Activated T-cell treated with anti-CD3 and anti-CD28 coated beads, Interleukin-2, amount 50 U/mL, for 4 hours (primary cell): ENCODE results near the gene WFDC12. TPM values are rescaled to one million over a fixed set of nuclear protein-coding genes. Genes with fewer than 3 reads are reported as not detected.

Source experiments
- ATAC-seq, 2 donors: fragments of 200-7000 bp; cut with Tn5 transposase; one replicate each; pipeline ENCODE4 v1.10.0; 2021
- DNase-seq: peaks from one replicate; pipeline ENCODE4 v3.0.0-alpha.2; 2020
- H3K27me3 Mint-ChIP-seq: one replicate; pipeline ENCODE4 v1.8.0; 2021; ENCODE audit warnings: low read depth, mixed read lengths
- H3K36me3 Mint-ChIP-seq: one replicate; pipeline ENCODE4 v1.8.0; 2022; ENCODE audit warnings: mixed read lengths; ENCODE audit not compliant: insufficient read depth
- H3K4me1 Mint-ChIP-seq: one replicate; pipeline ENCODE4 v1.8.0; 2021; ENCODE audit warnings: low read depth, mixed read lengths
- H3K4me3 Mint-ChIP-seq: one replicate; pipeline ENCODE4 v1.8.0; 2021; ENCODE audit warnings: mild to moderate bottlenecking, moderate library complexity, mixed read lengths
- H3K9me3 Mint-ChIP-seq: one replicate; pipeline ENCODE4 v1.8.0; 2021; ENCODE audit warnings: mixed read lengths
- total RNA-seq, 3 donors: library from RNA; stranded (reverse); gene quantifications; one replicate each; pipeline ENCODE4 v1.2.1, GENCODE V29; 2021

The WFDC12 gene
- total RNA-seq, 3 donors from 2014 or later, result not detected

DNA sequence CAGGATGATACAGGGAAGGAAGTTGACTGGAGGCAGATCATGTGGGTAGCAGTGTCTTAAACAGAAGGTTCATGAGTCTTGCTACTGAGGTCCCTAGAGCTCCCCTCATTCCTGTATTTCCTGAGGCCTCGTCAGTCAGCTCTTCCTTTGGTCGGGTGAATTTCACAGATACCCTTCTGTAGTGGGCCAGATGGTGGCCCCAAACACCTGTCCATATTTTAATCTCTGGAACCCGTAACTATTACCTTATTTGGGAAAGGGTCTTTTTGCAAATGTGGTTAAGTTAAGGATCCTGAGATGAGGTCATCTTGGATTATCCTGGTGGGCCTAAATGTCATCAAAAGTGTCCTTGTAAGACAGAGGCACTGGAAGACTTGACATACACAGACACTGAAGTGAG, 32.9 kb downstream of the WFDC12 start:
- H3K4me1 Mint-ChIP-seq, result peaks cover 4% of the 10 kb centered on the region
- no peaks in the 10 kb centered on the region for H3K9me3 Mint-ChIP-seq
- H3K27me3 Mint-ChIP-seq, result no peaks in the 10 kb centered on the region
- no peak overlapping the region for H3K4me3 Mint-ChIP-seq
- ATAC-seq, result no peak
- peaks cover 16% of the 10 kb centered on the region for H3K36me3 Mint-ChIP-seq
- no peak for DNase-seq

DNA sequence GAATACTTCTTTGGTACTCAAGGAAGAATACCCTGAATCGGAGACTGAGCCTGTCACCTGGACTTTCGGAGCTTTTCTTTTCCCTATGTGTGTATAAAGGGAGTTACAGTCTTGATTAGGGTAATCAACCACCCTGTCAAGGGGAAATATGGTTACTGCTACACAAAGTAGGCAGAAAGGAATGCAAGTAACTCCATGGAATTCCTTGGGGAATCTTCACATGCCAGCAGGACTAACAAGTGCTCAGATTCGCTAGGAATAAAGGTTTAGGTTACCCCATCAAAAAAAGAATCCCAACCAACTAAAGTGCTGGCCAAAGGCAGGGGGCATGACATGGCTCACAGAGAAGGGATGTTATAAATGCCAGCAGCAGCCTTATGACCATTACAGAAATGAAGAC, 33.8 kb downstream of the WFDC12 start:
- no peaks in the 10 kb centered on the region for H3K9me3 Mint-ChIP-seq
- peaks cover 25% of the 10 kb centered on the region for H3K36me3 Mint-ChIP-seq
- peaks cover 3% of the 10 kb centered on the region for H3K4me1 Mint-ChIP-seq
- no peak overlapping the region for H3K4me3 Mint-ChIP-seq
- DNase-seq (no peak), ATAC-seq (no peak)
- H3K27me3 Mint-ChIP-seq, result no peaks in the 10 kb centered on the region

DNA sequence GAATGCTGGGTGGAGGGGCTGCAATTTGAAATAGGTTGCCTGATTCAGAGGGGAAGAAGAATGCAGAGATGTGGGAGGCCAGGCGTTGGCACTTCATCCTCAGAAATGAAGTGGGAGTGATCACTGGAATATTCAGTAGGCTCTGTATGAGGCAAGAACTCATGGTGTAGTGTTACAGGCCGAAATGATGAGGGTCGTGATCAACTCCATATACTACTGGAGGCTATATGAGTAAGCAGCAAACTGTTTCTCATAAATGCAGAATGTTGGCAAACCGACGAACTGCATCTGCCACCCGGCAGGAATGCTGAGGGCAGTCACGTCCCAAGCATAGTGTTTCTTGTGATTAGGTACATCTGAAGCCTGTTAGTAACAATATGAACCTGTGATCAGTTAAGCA, 36.0 kb downstream of the WFDC12 start:
- no peaks in the 10 kb centered on the region for H3K27me3 Mint-ChIP-seq
- peaks cover 31% of the 10 kb centered on the region for H3K36me3 Mint-ChIP-seq
- H3K9me3 Mint-ChIP-seq, result no peaks in the 10 kb centered on the region
- no peak for ATAC-seq
- H3K4me3 Mint-ChIP-seq, result no peak overlapping the region
- no peak for DNase-seq
- H3K4me1 Mint-ChIP-seq, result peaks cover 3% of the 10 kb centered on the region

DNA sequence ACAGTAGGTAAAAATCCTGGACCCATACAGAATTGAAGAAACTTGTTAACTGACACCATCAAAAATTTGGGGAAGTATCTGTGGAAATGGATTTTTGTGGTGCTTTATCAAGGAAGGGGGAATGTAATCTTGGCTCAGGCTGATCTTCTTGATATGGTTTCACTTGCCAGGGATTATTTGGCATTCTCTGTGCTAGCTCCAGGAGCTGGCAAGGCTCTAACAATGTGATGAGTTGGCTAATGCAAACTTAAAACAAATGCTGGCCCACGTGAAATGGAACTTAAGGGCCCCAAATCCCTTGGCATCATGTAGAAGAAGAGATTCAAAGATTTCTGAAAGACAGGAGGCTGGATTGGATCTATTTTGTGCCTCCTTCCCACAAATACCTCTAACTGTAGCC, 36.5 kb downstream of the WFDC12 start:
- DNase-seq, result no peak
- Mint-ChIP-seq H3K4me3 (no peak overlapping the region), H3K9me3 (peaks cover 2% of the 10 kb centered on the region), H3K4me1 (peaks cover 3% of the 10 kb centered on the region), H3K36me3 (peaks cover 35% of the 10 kb centered on the region), H3K27me3 (no peaks in the 10 kb centered on the region)
- ATAC-seq, result no peak

DNA sequence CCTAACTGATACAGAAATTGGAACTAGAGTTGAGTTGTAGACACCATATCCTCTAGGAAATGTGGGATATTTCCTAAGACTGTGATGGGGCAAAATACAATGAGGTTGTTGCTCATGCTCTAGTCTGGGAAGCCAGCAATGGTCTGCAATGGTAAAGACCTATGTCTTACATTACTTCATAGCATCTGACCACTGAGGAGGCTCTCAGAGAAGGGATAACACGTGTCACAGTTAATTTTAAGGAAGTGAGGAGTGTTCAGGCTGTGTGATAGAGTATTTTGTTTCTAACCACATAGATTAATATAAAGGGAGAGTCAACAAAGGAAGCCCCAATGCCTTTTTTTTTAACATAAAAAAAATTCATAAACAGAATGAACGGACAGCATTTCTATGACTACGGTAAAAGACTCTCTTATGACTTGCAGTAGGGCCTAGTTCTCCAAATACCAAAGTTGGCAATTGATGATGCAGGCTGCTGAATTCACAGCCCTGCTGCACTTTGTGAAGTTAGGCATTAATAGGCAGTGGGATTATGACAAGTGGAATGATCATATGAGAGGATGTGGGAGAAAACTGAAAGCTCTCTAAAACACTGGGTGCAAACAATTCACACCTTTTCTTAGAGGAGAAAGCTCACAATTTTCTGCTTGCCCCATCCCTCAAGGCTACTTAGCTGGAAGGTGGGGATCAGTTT, 37.0 kb downstream of the WFDC12 start:
- H3K27me3 Mint-ChIP-seq, result no peaks in the 10 kb centered on the region
- ATAC-seq, result no peak
- peaks cover 41% of the 10 kb centered on the region for H3K36me3 Mint-ChIP-seq
- peaks cover 3% of the 10 kb centered on the region for H3K4me1 Mint-ChIP-seq
- H3K9me3 Mint-ChIP-seq, result peaks cover 8% of the 10 kb centered on the region
- no peak overlapping the region for H3K4me3 Mint-ChIP-seq
- no peak for DNase-seq

DNA sequence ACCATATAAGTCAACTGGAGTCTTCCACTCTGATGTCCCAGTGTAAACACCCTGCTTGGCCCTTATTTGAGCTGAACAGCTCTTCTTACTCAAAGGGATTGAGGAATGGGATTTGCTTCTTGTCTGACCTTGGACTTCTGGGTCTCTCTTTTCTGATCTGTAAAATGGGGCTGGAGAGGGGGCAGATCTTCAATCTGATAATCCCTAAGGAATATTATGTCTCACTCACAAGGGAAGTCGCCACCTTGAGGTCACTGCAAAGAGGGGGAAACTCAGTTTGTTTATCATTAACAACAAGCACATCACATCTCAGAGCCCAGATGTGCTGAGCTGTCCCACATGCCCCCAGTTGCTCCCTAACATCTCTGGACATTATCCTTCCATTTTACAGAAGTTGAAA, 38.4 kb downstream of the WFDC12 start:
- Mint-ChIP-seq H3K9me3 (peaks cover 14% of the 10 kb centered on the region), H3K4me1 (peaks cover 3% of the 10 kb centered on the region), H3K27me3 (no peaks in the 10 kb centered on the region), H3K4me3 (no peak overlapping the region), H3K36me3 (peaks cover 51% of the 10 kb centered on the region)
- ATAC-seq (no peak), DNase-seq (no peak)

DNA sequence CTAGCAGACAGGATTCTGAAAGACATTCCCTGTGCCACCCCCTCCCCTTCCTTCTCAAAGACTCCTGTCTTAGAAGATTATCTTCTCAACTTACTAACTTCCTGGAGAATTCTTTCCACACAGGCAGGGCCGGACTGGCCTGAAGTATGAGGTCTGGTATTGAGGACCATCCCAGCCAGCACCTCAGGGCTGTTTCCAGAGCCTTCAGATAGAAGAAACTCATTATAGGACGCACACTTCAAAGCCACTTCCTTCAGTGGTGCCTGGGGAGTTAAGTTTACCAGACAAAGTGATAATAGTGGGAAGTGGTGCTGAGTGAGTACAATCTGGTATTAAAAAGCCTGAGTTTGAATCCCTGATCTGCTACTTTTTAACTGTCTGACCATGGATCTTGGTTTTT, 39.0 kb downstream of the WFDC12 start:
- no peak for ATAC-seq
- H3K4me3 Mint-ChIP-seq, result no peak overlapping the region
- no peaks in the 10 kb centered on the region for H3K27me3 Mint-ChIP-seq
- H3K36me3 Mint-ChIP-seq, result peaks cover 55% of the 10 kb centered on the region
- peaks cover 3% of the 10 kb centered on the region for H3K4me1 Mint-ChIP-seq
- no peak for DNase-seq
- peaks cover 14% of the 10 kb centered on the region for H3K9me3 Mint-ChIP-seq

DNA sequence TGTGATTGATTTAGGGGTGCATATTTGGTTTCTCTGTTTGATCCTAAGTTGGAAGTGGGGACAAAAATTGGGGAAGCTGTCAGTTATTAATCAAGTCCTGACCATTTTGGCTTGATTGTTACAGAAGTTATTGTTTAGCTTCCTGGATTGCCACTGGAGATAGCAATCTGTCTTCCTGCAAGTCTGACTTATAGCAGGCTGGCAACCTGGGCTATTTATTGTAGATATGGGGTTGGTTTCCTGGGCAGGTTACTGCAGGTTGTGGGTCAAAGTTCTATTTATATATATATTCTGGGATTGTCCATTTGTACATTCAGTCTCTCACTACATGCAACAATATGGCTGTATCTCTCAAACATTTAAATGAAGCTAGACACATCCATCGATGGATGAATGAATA, 41.1 kb downstream of the WFDC12 start:
- no peak overlapping the region for H3K4me3 Mint-ChIP-seq
- DNase-seq, result no peak
- H3K27me3 Mint-ChIP-seq, result no peaks in the 10 kb centered on the region
- peaks cover 3% of the 10 kb centered on the region for H3K4me1 Mint-ChIP-seq
- ATAC-seq, result no peak
- peaks cover 71% of the 10 kb centered on the region for H3K36me3 Mint-ChIP-seq
- peaks cover 14% of the 10 kb centered on the region for H3K9me3 Mint-ChIP-seq

DNA sequence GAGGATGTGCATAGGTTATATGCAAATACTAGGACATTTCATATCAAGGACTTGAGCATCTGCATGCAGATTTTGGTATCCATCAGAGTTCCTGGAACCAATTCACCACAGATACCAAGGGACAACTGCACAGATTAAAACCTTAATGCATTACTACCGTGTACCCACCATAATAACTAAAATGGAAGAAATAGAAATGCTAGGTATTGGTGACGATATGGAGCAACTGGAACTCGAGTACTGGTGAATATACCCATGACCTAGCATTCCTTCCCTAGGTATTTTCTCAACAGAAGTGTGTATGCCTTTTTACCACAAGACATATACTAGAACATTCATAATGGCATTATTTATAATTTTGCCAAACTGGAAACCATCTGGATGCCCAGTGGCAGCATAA, 41.8 kb downstream of the WFDC12 start:
- no peaks in the 10 kb centered on the region for H3K27me3 Mint-ChIP-seq
- H3K9me3 Mint-ChIP-seq, result peaks cover 14% of the 10 kb centered on the region
- H3K4me1 Mint-ChIP-seq, result peaks cover 2% of the 10 kb centered on the region
- no peak for DNase-seq
- H3K4me3 Mint-ChIP-seq, result no peak overlapping the region
- no peak for ATAC-seq
- peaks cover 72% of the 10 kb centered on the region for H3K36me3 Mint-ChIP-seq

DNA sequence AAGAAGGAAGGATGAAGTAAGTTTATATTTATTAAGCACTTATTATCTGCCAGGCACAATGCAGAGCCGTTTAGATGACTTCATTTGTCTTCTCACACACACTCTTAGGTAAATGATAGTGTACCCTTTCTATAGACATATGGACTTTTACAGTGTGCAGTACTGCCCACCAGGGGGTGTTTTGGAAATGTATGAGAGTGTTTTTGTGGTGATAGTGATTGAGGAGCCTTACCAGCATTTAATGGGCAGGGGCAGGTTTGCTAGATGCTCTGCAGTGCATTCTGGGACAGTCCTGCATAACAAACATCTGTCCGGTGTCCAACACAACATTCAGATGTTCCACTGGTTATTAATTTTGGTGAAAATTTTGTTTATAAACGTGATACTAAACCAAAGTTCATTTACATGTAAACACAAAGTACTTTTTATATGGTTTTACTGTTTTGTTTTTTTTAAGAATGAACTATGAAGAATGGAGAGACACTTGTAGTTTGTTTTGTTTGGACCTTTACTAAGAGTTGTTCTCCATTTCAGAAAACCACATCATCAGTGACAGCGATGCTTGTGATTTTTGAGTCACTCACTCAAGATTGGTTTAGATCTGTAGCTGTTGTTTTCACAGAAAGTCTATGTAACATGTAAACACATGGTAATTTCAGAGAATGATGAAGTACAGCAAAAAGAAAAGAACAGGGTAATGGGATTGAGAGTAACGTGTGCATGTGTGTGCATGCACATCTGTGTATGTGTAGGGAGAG, 43.2 kb downstream of the WFDC12 start:
- DNase-seq, result no peak
- H3K9me3 Mint-ChIP-seq, result peaks cover 14% of the 10 kb centered on the region
- peaks cover 72% of the 10 kb centered on the region for H3K36me3 Mint-ChIP-seq
- peaks cover 2% of the 10 kb centered on the region for H3K4me1 Mint-ChIP-seq
- no peaks in the 10 kb centered on the region for H3K27me3 Mint-ChIP-seq
- H3K4me3 Mint-ChIP-seq, result no peak overlapping the region
- ATAC-seq, result no peak

DNA sequence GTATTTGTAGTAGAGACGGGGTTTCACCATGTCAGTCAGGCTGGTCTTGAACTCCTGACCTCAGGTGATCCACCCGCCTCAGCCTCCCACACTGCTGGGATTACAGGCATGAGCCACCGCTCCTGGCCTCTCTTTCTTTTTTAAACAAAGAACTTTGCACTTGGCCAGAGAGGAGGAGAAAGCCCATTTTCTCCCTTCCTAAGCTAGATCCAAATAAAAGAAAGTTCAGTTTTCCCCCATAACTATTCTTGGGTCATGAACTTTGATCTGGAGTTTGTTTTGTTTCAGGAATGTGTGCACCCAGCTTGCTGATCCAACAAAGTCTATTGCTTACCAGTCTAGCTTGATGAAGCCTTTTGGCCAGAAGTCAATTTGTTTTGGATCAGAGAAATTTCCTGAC, 46.7 kb downstream of the WFDC12 start:
- H3K27me3 Mint-ChIP-seq, result no peaks in the 10 kb centered on the region

More for the DNA sequence above, 46.7 kb downstream of the WFDC12 start:
- no peak for DNase-seq
- Mint-ChIP-seq H3K36me3 (peaks cover 60% of the 10 kb centered on the region), H3K9me3 (peaks cover 9% of the 10 kb centered on the region), H3K4me1 (peaks cover 6% of the 10 kb centered on the region), H3K4me3 (no peak overlapping the region)
- no peak for ATAC-seq

Other genes starting within 250 kb of the WFDC12 start
- gene YWHAB, start 238.8 kb downstream of the WFDC12 start, total RNA-seq, result 100 to 1,000 TPM; 278 to 293 (median 280) TPM
- gene PABPC1L, start 214.4 kb downstream of the WFDC12 start, total RNA-seq, result 10 to 100 TPM; 46.2 to 63.0 (median 50.2) TPM
- 10 to 100 TPM; 70.8 to 76.6 (median 71.6) TPM for gene TOMM34, start 164.1 kb downstream of the WFDC12 start, total RNA-seq
- 100 to 1,000 TPM; 134 to 157 (median 149) TPM for gene STK4, start 158.0 kb downstream of the WFDC12 start, total RNA-seq
- under 1 TPM; 0.13 to 0.37 (median 0.16) TPM for gene KCNS1, start 23.3 kb downstream of the WFDC12 start, total RNA-seq
- gene WFDC5, start 9.3 kb downstream of the WFDC12 start, total RNA-seq, result not detected
- gene PI3, start 50.4 kb upstream of the WFDC12 start, total RNA-seq, result under 1 TPM in 1 of 3 donors, not detected in 2; 0.52 TPM
- not detected for gene SEMG1, start 82.6 kb upstream of the WFDC12 start, total RNA-seq
- not detected for gene SEMG2, start 96.9 kb upstream of the WFDC12 start, total RNA-seq
- under 1 TPM; 0.63 to 0.95 (median 0.83) TPM for gene SLPI, start 130.1 kb upstream of the WFDC12 start, total RNA-seq
- under 1 TPM in 2 of 3 donors, not detected in 1; 0.13 to 0.19 TPM for gene RBPJL, start 182.4 kb upstream of the WFDC12 start, total RNA-seq
- under 1 TPM in 2 of 3 donors, not detected in 1; 0.11 to 0.13 TPM for gene MATN4, start 183.8 kb upstream of the WFDC12 start, total RNA-seq
- 100 to 1,000 TPM in 2 of 3 donors, 10 to 100 TPM in 1; 94.0 to 138 (median 102) TPM for gene SDC4, start 224.0 kb upstream of the WFDC12 start, total RNA-seq
- gene SYS1, start 238.7 kb upstream of the WFDC12 start, total RNA-seq, result 10 to 100 TPM; 36.4 to 37.4 (median 36.6) TPM